ENCODE measurements around the gene AGAP3. TPM values are rescaled to one million over a fixed set of nuclear protein-coding genes. Genes with fewer than 3 reads are reported as not detected.

AGAP3 gene
- total and polyA plus RNA-seq, 3 donors from 2014 or later, result 44.1 to 90.5 (median 65.6) TPM

- Histone ChIP-seq H3K4me1 (no peaks in the 10 kb centered on the region), H3K36me3 (ENCODE audit: low read depth, missing control alignments) (no peaks in the 10 kb centered on the region), H3K4me3 (no peak overlapping the region), H3K27me3 (no peaks in the 10 kb centered on the region), H3K27ac (no peak overlapping the region), H3K9me3 (no peaks in the 10 kb centered on the region)
- TF ChIP-seq POLR2A (IDR thresholded peaks at IDR 0.05) (no peak), CTCF (IDR thresholded peaks at IDR 0.05) (no peak)
- 89 to 92% methylated on average over 13 of the region's 13 CpGs for WGBS, 2 donors
- intact Hi-C loops (cut with DNase I; ENCODE audit: low total_unique reads), result no loop called here
- no peak for DNase-seq
Measured at GRCh38 chr7:151131224-151131591, 44.9 kb downstream of the AGAP3 start.

- H3K4me3 ChIP-seq, result no peak overlapping the region
- 71 to 79% methylated on average over 15 to 19 of the region's 19 CpGs for WGBS, 2 donors
- intact Hi-C loops (cut with DNase I; ENCODE audit: low total_unique reads), result no loop called here
- no peaks in the 10 kb centered on the region for H3K36me3 ChIP-seq (ENCODE audit: low read depth, missing control alignments)
- H3K9me3 ChIP-seq, result no peaks in the 10 kb centered on the region
- H3K27me3 ChIP-seq, result no peaks in the 10 kb centered on the region
- H3K27ac ChIP-seq, result no peak overlapping the region
- no peak for DNase-seq
- H3K4me1 ChIP-seq, result no peaks in the 10 kb centered on the region
- TF ChIP-seq POLR2A (IDR thresholded peaks at IDR 0.05) (no peak), CTCF (IDR thresholded peaks at IDR 0.05) (no peak)
Measured at GRCh38 chr7:151131592-151132293, 45.5 kb downstream of the AGAP3 start.

GRCh38 chr7:151132461-151133205 is 46.4 kb downstream of the AGAP3 start:
- Histone ChIP-seq H3K27me3 (no peaks in the 10 kb centered on the region), H3K4me1 (no peaks in the 10 kb centered on the region), H3K36me3 (ENCODE audit: low read depth, missing control alignments) (no peaks in the 10 kb centered on the region), H3K4me3 (no peak overlapping the region), H3K9me3 (no peaks in the 10 kb centered on the region), H3K27ac (no peak overlapping the region)
- DNase-seq, result no peak
- 94% methylated on average over 20 to 21 of the region's 21 CpGs for WGBS, 2 donors
- intact Hi-C loops (cut with DNase I; ENCODE audit: low total_unique reads), result no loop called here
- TF ChIP-seq CTCF (IDR thresholded peaks at IDR 0.05), result no peak
- no peak for TF ChIP-seq POLR2A (IDR thresholded peaks at IDR 0.05)

- 95 to 98% methylated on average over 11 to 16 of the region's 16 CpGs for WGBS, 2 donors
- intact Hi-C loops (cut with DNase I; ENCODE audit: low total_unique reads), result no loop called here
- H3K9me3 ChIP-seq, result no peaks in the 10 kb centered on the region
- no peaks in the 10 kb centered on the region for H3K4me1 ChIP-seq
- no peaks in the 10 kb centered on the region for H3K27me3 ChIP-seq
- no peak for DNase-seq
- TF ChIP-seq CTCF (IDR thresholded peaks at IDR 0.05), result no peak
- TF ChIP-seq POLR2A (IDR thresholded peaks at IDR 0.05), result no peak
- H3K36me3 ChIP-seq (ENCODE audit: low read depth, missing control alignments), result no peaks in the 10 kb centered on the region
- no peak overlapping the region for H3K27ac ChIP-seq
- no peak overlapping the region for H3K4me3 ChIP-seq
Measured at GRCh38 chr7:151133266-151133985, 47.2 kb downstream of the AGAP3 start.

All from testis (tissue), 3 donors.